Keratinocyte (primary cell): ENCODE measurements around the gene CCNY.

Source experiments
- CTCF ChIP-seq, 3 experiments: IDR thresholded peaks in 1 of 3; conservative IDR thresholded peaks in 1 of 3; optimal IDR thresholded peaks in 1 of 3; 2 replicates in 2 of 3; 3 replicates in 1 of 3; pipeline versions ENCODE3 to v1.5.1; 2011; ENCODE audit warnings: low read length in 3 of 3, mild to moderate bottlenecking in 3 of 3, moderate library complexity in 2 of 3, control low read depth in 1 of 3, inconsistent platforms in 1 of 3; ENCODE audit not compliant: insufficient read depth in 2 of 3; ENCODE audit errors: extremely low read depth in 1 of 3
- EZH2 ChIP-seq: IDR thresholded peaks from one replicate; pipeline ENCODE4 v1.6.1; 2012; ENCODE audit warnings: inconsistent platforms, mild to moderate bottlenecking, low read length, moderate library complexity

GRCh38 chr10:35511647-35512046 is 175.3 kb downstream of the CCNY start:
- TF ChIP-seq CTCF (optimal IDR thresholded peaks at IDR 0.05 in 1 of 3, IDR thresholded peaks at IDR 0.05 in 1 of 3, conservative IDR thresholded peaks at IDR 0.05 in 1 of 3; ENCODE audit: extremely low read depth in 1 of 3, insufficient read depth in 2 of 3, low read length in 3 of 3) (no peak), EZH2 (no peak)
